A549 (cell line): ENCODE data around the gene CFAP58. TPM values are rescaled to one million over a fixed set of nuclear protein-coding genes. Genes with fewer than 3 reads are reported as not detected.

ENCODE experiments used
- ATAC-seq, 2 experiments: fragments of 200-7000 bp in 1 of 2; fragments of >200 bp in 1 of 2; cut with Nextera tagmentation in 1 of 2; cut with Tn5 transposase in 1 of 2; 3 replicates each; pipeline versions ENCODE4 v1.8.0 to v1.9.1; 2018 to 2020; ENCODE audit warnings: mild to moderate bottlenecking in 1 of 2, moderate library complexity in 1 of 2
- CTCF ChIA-PET: fragments of 300-600 bp; sonication (Branson Sonifier 250); formaldehyde crosslinking; extraction: SDS; loops from one replicate; lab custom pipeline; 2021; ENCODE audit warnings: antibody characterized with exemption, inconsistent platforms; lab: Yijun Ruan, JAX
- POLR2A ChIA-PET: fragments of 350-600 bp; formaldehyde crosslinking; extraction: SDS; loops from one replicate; lab custom pipeline; 2021; ENCODE audit warnings: antibody characterized with exemption, inconsistent platforms; lab: Yijun Ruan, JAX
- DNase-seq, 2 experiments: peaks; one replicate each; pipeline versions ENCODE4 v3.0.0 to v3.0.0-alpha.2; 2011 to 2016; ENCODE audit warnings: low read depth in 1 of 2, low spot score in 1 of 2
- FAIRE-seq: peaks from 2 replicates; lab custom pipeline; 2011; peaks lifted over from hg19 to GRCh38; lab: Jason Lieb, UNC
- H3K27ac ChIP-seq, 2 experiments: fragments of >200 bp; sonication (Bioruptor Twin); formaldehyde crosslinking; 3 replicates each; pipeline ENCODE4 v1.5.1; 2016 to 2017
- H3K4me1 ChIP-seq: fragments of >200 bp; sonication (Bioruptor Twin); formaldehyde crosslinking; 3 replicates; pipeline ENCODE4 v1.6.1; 2016
- H3K4me2 ChIP-seq: fragments of >200 bp; sonication (Bioruptor Twin); formaldehyde crosslinking; 3 replicates; pipeline ENCODE4 v1.6.1; 2016
- H3K4me3 ChIP-seq: fragments of >200 bp; sonication (Bioruptor Twin); formaldehyde crosslinking; 3 replicates; pipeline ENCODE4 v1.5.1; 2016
- H3K9me3 ChIP-seq: fragments of >200 bp; sonication (Bioruptor Twin); formaldehyde crosslinking; 3 replicates; pipeline ENCODE4 v1.6.1; 2016
- CBX2 ChIP-seq: fragments of 200-600 bp; sonication (generic); IDR thresholded peaks from 2 replicates; pipeline ENCODE4 v1.6.1; 2016; ENCODE audit warnings: low read depth, mild to moderate bottlenecking, borderline replicate concordance
- CBX8 ChIP-seq: fragments of 200-600 bp; sonication (generic); IDR thresholded peaks from 2 replicates; pipeline ENCODE4 v1.6.1; 2016
- CEBPB ChIP-seq, 2 experiments: fragments of >200 bp in 1 of 2; sonication (Bioruptor Twin) in 1 of 2; formaldehyde crosslinking in 1 of 2; IDR thresholded peaks; 2 replicates each; pipeline ENCODE4 v1.6.1; 2012 to 2016
- CHD4 ChIP-seq: fragments of 200-600 bp; sonication (generic); IDR thresholded peaks from 2 replicates; pipeline ENCODE4 v1.6.1; 2016; ENCODE audit warnings: antibody characterized with exemption, mild to moderate bottlenecking, borderline replicate concordance
- EHMT2 ChIP-seq: fragments of 200-600 bp; sonication (generic); IDR thresholded peaks from 2 replicates; pipeline ENCODE4 v1.6.1; 2016; ENCODE audit warnings: antibody characterized with exemption, low read depth, mild to moderate bottlenecking, moderate library complexity
- FOSB ChIP-seq: fragments of 250-450 bp; sonication (Bioruptor Pico); IDR thresholded peaks from 2 replicates; pipeline ENCODE4 v1.5.0; 2020; ENCODE audit warnings: mild to moderate bottlenecking, moderate library complexity
- FOSL2 ChIP-seq, 2 experiments: fragments of 450-650 bp in 1 of 2; fragments of >200 bp in 1 of 2; sonication (Bioruptor Twin) in 1 of 2; formaldehyde crosslinking; IDR thresholded peaks; 2 replicates each; pipeline versions ENCODE4 v1.5.0 to v1.6.1; 2016 to 2020; ENCODE audit warnings: mild to moderate bottlenecking in 1 of 2, moderate library complexity in 1 of 2
- GATA3 ChIP-seq: IDR thresholded peaks from 2 replicates; pipeline ENCODE4 v1.6.1; 2012; ENCODE audit warnings: borderline replicate concordance
- HDAC2 ChIP-seq: fragments of 200-600 bp; sonication (generic); IDR thresholded peaks from 2 replicates; pipeline ENCODE4 v1.6.1; 2016
- JUN ChIP-seq, 2 experiments: fragments of >200 bp; sonication (Bioruptor Twin); formaldehyde crosslinking; IDR thresholded peaks; 2 replicates in 1 of 2; 3 replicates in 1 of 2; pipeline ENCODE4 v1.6.1; 2016 to 2017
- KDM1A ChIP-seq: fragments of 200-600 bp; sonication (generic); IDR thresholded peaks from 2 replicates; pipeline ENCODE4 v1.6.1; 2016; ENCODE audit warnings: low read depth, mild to moderate bottlenecking
- MAZ ChIP-seq: fragments of 150-350 bp; IDR thresholded peaks from 2 replicates; pipeline ENCODE4 v1.6.1; 2014; ENCODE audit warnings: antibody characterized with exemption, low read depth, low read length, borderline replicate concordance
- MYC ChIP-seq: IDR thresholded peaks from 2 replicates; pipeline ENCODE4 v1.6.1; 2012; ENCODE audit warnings: mild to moderate bottlenecking, inconsistent platforms, low read length, improper control_type of control experiment, borderline replicate concordance
- NFE2L2 ChIP-seq: fragments of 150-350 bp; conservative IDR thresholded peaks from 2 replicates; pipeline ENCODE4 v1.6.1; 2014; ENCODE audit warnings: low read length
- PHF8 ChIP-seq: fragments of 200-600 bp; sonication (generic); IDR thresholded peaks from 2 replicates; pipeline ENCODE4 v1.6.1; 2016; ENCODE audit warnings: low read depth, mild to moderate bottlenecking, antibody characterized with exemption, moderate library complexity, borderline replicate concordance
- POLR2AphosphoS2 ChIP-seq: conservative IDR thresholded peaks from 2 replicates; pipeline ENCODE4 v1.6.1; 2012; ENCODE audit warnings: low read length, improper control_type of control experiment, inconsistent platforms
- REST ChIP-seq: fragments of 200-600 bp; sonication (generic); IDR thresholded peaks from 2 replicates; pipeline ENCODE4 v1.6.1; 2016; ENCODE audit warnings: antibody characterized with exemption, mild to moderate bottlenecking, moderate library complexity
- SMC3 ChIP-seq: fragments of >200 bp; sonication (Bioruptor Twin); formaldehyde crosslinking; IDR thresholded peaks from 3 replicates; pipeline ENCODE4 v1.6.1; 2018; ENCODE audit warnings: inconsistent platforms
- SREBF2 ChIP-seq: fragments of 450-650 bp; IDR thresholded peaks from 2 replicates; pipeline ENCODE4 v1.6.1; 2014; ENCODE audit warnings: mild to moderate bottlenecking, moderate library complexity
- TP53 ChIP-seq: fragments of 250-450 bp; sonication (Bioruptor Pico); IDR thresholded peaks from 2 replicates; pipeline ENCODE4 v1.5.0; 2021; ENCODE audit warnings: mild to moderate bottlenecking, moderate library complexity
- ZC3H11A ChIP-seq: fragments of 450-650 bp; IDR thresholded peaks from 2 replicates; pipeline ENCODE4 v1.6.1; 2014; ENCODE audit warnings: antibody characterized with exemption, mild to moderate bottlenecking
- ZFP36 ChIP-seq: fragments of 450-650 bp; IDR thresholded peaks from 2 replicates; pipeline ENCODE4 v1.6.1; 2014; ENCODE audit warnings: borderline replicate concordance; ENCODE audit not compliant: partially characterized antibody
- ZNF302 ChIP-seq: fragments of 250-450 bp; sonication (Bioruptor Pico); IDR thresholded peaks from 2 replicates; pipeline ENCODE4 v1.9.0; 2021; ENCODE audit warnings: inconsistent platforms, mild to moderate bottlenecking, moderate library complexity
- WGBS: methylation state at CpG from one replicate; pipeline ENCODE4 v1.1.6; 2017; ENCODE audit errors: missing lambda C conversion rate; 5-methylcytosine and 5-hydroxymethylcytosine counted together
- polyA plus RNA-seq, 4 experiments: library from polyadenylated mRNA; depleted of rRNA in 3 of 4; stranded (reverse); fragments of >200 nt; fragmentation: RNase III in 1 of 4; extraction: RNeasy Plus Mini Kit Qiagen cat#74134 plus additional on column Dnase treatment in 1 of 4; gene quantifications; 2 replicates in 3 of 4; 3 replicates in 1 of 4; pipeline ENCODE4 v1.2.3, GENCODE V29; 2011 to 2017
- TF ChIP-seq, protein P1 (sequence below): IDR thresholded peaks from 2 replicates; pipeline ENCODE4 v1.6.1; 2012; ENCODE audit warnings: low read depth, borderline replicate concordance
- TF ChIP-seq, protein P2 (sequence below): fragments of 250-450 bp; sonication (Bioruptor Pico); IDR thresholded peaks from 2 replicates; pipeline ENCODE4 v1.5.0; 2021; ENCODE audit warnings: mild to moderate bottlenecking, moderate library complexity, borderline replicate concordance

CFAP58 gene
- polyA plus RNA-seq, 2 of the 4 experiments (the other 2 are of a cell fraction) = 0.22 to 0.25 TPM

DNA sequence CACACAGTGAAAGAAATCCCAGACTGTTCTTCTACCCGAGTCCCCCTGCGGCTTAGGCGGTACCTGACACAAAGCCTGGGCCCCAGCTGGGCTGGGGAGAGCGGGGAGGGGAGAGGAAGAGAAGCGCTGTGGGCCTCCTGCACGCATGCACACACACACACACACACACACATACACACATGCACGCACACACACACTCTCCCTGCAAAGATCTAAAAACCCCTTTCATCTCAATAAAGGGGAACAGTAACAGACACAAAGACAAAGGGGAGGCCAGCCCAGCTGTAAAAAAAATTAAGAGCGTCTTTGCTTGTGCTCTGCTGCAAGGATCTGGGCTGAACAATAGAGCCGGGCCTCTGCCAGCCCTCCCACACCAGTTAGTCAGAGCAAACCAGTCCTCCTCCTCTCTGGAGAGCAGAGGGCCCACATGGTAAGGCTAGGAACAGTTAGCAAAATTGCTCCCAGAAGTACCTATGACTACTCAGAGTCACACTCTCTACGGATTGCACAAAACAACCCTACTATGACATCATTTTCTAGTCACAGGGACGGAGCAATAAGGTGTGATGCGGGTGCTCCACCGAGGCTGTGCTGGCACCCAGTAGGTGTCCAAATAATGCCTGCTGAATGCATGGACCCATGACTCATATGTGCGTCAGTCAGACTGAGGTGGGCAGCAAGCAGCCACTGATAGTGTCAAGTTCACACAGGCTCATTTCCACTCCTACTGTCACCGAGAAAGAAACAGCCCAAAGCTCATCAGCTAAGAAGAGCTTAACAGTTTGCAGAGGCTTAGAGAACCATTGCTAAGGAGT lies 24.5 kb upstream of the CFAP58 start (continued):
- TF ChIP-seq EHMT2 = no peak
- TF ChIP-seq CBX8 = no peak
- TF ChIP-seq POLR2AphosphoS2 = no peak
- TF ChIP-seq MYC = peak; percentile 63; the same call in 1 of the 2 replicates
- TF ChIP-seq SREBF2 = no peak
- no peak for TF ChIP-seq ZNF302 (CRISPR knock-in tag)
- peak; percentile 89 for TF ChIP-seq FOSL2 (IDR thresholded peaks at IDR 0.05)
- peak; percentile 94 for TF ChIP-seq FOSL2 (CRISPR knock-in tag; IDR thresholded peaks at IDR 0.05)
- peak; percentile 94 to 96 for TF ChIP-seq CEBPB (IDR thresholded peaks at IDR 0.05)
- TF ChIP-seq JUN (IDR thresholded peaks at IDR 0.05) = peak; percentile 62 to 80; a peak in 3 of 5 replicates
- TF ChIP-seq MAZ = no peak
- TF ChIP-seq FOSB (CRISPR knock-in tag) = no peak
- TF ChIP-seq, protein P1, sequence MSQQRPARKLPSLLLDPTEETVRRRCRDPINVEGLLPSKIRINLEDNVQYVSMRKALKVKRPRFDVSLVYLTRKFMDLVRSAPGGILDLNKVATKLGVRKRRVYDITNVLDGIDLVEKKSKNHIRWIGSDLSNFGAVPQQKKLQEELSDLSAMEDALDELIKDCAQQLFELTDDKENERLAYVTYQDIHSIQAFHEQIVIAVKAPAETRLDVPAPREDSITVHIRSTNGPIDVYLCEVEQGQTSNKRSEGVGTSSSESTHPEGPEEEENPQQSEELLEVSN = peak; percentile 55; the same call in 1 of the 2 replicates
- peak; percentile 25; the same call in 1 of the 2 replicates for TF ChIP-seq GATA3
- no peak for TF ChIP-seq CHD4
- no peak for TF ChIP-seq PHF8
- TF ChIP-seq NFE2L2 = no peak
- no peak for TF ChIP-seq SMC3
- TF ChIP-seq CBX2 = no peak
- no peak for TF ChIP-seq ZC3H11A
- TF ChIP-seq ZFP36 = no peak
- no peak for TF ChIP-seq TP53 (CRISPR knock-in tag)

DNA sequence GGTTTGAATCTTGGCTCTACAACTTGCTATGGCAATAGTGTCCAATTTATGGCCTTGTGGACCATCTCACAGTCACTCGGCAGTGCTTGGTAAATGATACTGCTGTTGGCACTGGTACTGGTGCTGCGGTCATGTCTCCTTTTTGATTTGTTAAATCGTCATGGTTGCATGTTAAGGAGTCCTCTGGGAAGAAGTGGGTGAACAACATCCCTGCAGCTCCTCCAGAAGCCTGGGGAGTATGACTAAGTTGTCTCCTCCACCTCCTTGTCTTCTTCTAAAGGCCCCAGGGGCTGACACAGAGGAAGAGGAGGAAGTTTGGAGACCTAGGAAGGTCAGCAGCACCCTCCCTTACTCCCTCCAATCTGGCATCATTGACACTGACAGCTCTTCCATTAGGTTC lies 23.9 kb upstream of the CFAP58 start:
- ChIA-PET CTCF (interaction anchor here (0.9 to 5.9 kb wide), 9 partner anchors 9 to 38 kb away, joined by 3 to 45 read pairs (median 4); partner anchors contain the start of genes CFAP58 and ITPRIP), POLR2A (interaction anchor here (1.3 to 2.1 kb wide), 3 partner anchors 8 to 24 kb away, joined by 3 to 17 read pairs (median 4); partner anchors contain the start of genes CFAP58 and ITPRIP)

More for the DNA sequence above, 23.9 kb upstream of the CFAP58 start:
- ATAC-seq (peak; percentile 41 to 51), FAIRE-seq (no peak), DNase-seq (peak in 1 of 2 experiments; percentile 48)
- peak overlapping the region; percentile 93 to 97 for H3K27ac ChIP-seq
- WGBS = 6% methylated on average over 3 of the region's 3 CpGs
- no peaks in the 10 kb centered on the region for H3K9me3 ChIP-seq
- peak overlapping the region; percentile 72 for H3K4me2 ChIP-seq
- peak overlapping the region; percentile 14; the same call in 1 of the 3 replicates for H3K4me3 ChIP-seq
- TF ChIP-seq HDAC2 (no peak), CBX2 (no peak), TP53 (CRISPR knock-in tag) (no peak), KDM1A (no peak), EHMT2 (no peak), FOSL2 (IDR thresholded peaks at IDR 0.05) (no peak), FOSL2 (CRISPR knock-in tag; IDR thresholded peaks at IDR 0.05) (no peak), REST (no peak)
- TF ChIP-seq, protein P2, sequence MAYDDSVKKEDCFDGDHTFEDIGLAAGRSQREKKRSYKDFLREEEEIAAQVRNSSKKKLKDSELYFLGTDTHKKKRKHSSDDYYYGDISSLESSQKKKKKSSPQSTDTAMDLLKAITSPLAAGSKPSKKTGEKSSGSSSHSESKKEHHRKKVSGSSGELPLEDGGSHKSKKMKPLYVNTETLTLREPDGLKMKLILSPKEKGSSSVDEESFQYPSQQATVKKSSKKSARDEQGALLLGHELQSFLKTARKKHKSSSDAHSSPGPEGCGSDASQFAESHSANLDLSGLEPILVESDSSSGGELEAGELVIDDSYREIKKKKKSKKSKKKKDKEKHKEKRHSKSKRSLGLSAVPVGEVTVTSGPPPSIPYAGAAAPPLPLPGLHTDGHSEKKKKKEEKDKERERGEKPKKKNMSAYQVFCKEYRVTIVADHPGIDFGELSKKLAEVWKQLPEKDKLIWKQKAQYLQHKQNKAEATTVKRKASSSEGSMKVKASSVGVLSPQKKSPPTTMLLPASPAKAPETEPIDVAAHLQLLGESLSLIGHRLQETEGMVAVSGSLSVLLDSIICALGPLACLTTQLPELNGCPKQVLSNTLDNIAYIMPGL (CRISPR knock-in tag) = no peak
- peaks cover 77% of the 10 kb centered on the region for H3K4me1 ChIP-seq
